NCI-H1930 (cell line): ENCODE measurements around the gene PALLD.

Experiments used
- DNase-seq, 2 experiments: peaks; one replicate each; lab custom pipeline; 2025; lab: John Stamatoyannopoulos, UW

Gene PALLD

DNA sequence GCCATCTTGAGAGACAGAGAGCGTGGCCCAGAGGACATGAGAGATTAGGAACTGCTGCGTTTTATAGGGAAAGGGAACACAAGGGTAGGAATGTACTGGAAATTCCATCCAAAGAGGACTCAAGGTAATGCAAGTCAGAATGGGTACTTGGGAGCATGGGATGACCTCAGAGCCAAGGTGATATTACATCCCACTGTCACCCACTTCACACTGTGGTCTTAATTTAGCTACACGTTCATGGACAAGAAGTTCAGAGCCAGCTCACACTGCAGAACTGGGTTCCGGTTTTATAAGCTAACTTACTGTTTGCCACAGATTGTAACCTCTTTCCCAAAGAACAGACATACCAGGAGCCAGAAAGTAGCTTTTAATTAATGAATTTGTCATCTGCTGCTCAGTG is 268.5 kb downstream of the PALLD start:
- no peak for DNase-seq

DNA sequence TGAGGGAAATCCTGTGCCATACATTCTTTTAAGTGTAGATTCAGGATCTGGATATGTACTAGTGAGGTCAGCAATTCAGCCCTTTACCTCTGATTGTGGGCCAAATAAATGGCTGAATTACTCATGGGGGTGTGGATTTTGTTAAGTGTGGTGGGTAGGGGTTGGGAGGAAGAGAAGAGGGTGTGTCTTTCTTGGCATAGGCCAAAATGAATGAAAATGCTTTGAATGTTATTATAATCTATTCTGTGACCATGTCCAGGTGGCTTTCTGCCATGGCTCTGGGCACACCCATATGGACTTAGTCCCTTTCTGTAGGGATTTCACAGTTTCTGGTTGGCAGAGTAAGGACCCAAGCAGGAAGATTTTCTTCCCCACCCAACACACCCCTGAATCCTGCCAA is 268.9 kb downstream of the PALLD start:
- DNase-seq, result no peak

DNA sequence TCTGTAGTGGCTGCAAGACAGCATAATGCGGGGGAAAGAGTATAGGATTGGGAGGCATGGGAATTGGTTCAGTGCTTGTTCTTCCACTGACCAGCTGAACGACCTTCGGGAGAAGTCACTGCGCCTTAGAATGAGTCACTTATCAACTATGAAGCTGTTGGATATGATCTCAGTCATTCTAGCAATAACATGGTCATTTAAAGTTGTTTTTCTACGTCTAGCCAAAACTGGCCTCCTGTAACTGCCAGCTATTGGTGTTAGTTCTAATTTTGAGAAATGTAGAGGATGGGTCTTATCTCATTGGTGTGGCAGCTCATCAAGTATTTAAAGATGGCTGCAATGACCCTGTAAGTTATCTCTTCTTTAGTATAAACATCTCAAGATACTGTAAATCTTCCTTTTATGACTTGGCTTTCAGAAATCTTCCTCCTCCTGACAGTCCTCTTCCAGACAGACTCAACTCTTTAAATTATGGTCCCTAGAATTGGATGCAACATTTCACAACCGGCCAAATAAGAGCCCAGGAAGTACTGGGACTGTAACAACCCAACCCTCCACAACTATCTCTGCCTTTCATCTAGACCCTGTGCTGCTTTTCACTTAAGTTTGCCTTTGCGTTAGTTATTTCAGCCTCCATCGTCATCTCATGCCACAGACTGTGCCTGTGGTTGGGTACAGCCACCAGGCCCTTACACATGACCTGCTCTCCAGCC is 269.9 kb downstream of the PALLD start:
- no peak for DNase-seq

DNA sequence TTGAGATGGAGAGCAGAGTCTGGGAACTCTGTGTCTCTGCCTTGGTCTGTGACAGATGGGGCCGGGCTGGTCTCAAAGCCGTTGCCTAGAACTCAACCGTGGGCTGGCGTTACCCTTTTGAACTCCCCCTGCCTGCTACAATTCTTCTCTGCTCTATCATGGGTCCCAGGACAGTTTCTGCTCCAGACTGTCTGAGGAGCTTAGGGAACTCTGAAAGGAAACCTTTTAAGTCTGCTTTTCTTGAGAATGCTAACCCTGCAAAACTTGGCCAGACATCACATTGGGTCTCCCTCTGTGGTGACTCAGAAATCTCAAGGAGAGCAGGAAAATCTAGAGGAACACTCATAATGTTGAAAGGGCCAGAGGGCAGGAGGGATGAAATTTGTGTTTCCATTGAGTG is 272.6 kb downstream of the PALLD start:
- DNase-seq, result no peak

DNA sequence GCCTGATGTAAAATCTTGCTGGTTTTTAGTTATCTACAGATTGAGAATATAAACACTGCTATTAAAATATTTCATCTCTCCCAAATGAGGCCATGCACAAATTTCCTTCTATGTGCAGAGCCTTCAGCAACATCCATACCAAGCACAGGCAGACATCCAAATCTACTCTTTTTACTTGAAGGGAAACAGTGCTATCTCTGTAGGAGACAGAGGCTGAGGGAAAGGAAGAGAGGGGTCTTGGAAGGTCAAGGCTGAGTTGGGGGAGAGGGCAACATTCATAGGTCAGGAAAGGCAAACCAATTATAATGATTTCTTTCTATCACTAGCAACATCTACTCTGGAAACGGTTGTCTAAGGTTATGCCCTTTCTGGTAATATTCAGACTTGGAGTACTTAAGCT is 273.0 kb downstream of the PALLD start:
- DNase-seq, result no peak

DNA sequence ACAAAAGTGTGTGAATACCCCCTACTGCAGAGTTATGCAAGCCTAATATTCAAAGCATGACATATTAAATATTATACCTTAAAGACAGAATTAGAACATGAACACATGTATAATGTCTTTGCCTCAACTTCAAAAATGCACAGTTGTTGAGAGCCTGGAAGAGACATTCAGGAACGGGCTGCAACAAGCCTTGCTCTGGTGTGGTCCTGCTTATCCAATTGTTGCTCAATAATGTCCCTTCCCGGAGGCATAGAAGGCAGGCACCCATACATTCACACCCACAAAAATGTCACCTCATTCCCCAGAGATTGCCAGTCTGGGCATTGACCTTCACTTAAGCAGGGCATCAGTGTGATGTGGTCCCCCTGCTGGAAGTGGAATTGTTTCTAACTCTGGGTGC is 274.4 kb downstream of the PALLD start:
- DNase-seq, result no peak

DNA sequence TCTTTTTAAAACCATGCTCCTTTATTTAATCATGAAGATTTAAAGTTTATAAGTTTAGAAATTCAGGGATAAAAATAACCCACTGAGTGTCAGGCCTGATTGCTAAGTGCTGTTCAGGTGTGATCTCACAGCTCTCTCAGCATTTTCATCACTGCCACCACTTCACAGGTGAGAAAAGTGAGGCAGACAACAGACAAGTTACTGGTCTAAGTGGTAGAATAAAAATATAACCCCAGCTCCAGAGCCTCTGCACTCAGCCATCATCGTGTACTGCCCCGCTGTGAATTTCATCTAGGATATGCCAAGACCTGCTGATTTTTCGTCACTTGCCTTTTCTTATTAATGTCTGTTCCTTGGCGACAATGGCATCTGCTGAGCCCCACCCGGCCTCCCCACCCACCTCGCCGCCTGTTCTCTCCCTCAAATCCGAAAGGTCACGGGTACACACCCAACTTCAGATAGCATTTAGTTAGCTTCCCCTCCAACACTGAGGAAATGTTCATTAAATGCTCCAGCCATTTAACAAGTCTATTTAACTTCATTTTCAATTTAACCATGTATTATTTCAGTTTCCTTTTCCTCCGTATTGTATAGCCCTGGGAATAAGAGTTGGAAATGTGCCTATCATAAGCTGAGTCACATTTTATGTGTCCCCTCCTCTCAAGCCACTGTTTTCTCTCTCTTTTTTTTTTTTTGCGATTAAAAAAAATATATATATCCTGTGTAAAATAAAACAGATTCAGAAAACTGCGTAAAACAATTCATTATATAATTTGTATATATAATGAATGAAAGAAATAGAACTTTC is 276.7 kb downstream of the PALLD start:
- no peak for DNase-seq

DNA sequence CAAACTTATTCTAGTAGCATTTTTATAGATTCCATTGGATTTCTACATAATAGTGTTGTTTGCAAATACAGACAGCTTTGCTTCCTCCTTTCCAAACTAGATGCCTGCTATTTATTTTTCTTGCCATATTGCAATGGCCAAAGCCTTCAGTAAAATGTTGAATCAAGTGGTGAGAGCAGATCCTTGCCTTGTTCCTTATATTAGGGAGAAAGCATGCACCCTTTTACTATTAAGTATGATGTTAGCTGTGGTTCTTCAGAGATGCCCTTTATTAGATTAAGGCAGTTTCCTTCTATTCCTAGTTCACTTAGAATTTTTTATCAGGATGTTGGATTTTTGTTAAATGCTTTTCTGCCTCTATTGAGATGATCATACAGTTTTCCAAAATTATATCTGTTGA is 279.5 kb downstream of the PALLD start:
- DNase-seq, result no peak

DNA sequence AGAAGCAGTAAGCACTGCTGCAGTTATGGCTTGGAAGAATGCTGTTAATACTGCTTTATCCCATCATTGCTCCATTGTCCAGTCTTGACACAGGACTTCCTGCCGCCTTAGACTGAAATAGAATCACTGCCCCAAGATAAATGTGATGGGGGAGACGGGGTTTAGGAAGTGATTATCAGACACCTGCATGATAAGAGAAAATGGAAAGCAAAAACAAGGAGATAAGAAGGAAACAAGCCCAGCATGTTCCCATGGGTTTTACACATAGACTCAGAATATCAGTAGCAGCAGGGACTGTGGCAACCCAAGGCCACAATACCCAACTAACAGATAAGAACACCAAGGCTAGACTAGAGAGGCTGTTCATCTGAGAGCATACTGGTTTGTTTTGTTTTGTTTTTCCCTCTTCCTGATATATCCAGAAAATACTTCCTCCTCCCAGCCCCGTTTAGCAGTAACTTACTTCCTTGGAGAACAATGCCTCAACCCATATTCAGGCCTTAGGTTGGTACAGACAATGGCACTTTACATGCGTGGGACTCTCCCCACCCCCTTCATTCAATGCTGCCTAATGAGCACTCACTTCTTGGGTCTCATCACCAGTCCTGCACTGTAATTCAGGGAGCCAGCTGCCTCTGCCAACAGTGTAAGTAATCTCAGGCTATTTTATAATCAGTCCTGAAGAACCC is 280.6 kb downstream of the PALLD start:
- DNase-seq, result no peak

DNA sequence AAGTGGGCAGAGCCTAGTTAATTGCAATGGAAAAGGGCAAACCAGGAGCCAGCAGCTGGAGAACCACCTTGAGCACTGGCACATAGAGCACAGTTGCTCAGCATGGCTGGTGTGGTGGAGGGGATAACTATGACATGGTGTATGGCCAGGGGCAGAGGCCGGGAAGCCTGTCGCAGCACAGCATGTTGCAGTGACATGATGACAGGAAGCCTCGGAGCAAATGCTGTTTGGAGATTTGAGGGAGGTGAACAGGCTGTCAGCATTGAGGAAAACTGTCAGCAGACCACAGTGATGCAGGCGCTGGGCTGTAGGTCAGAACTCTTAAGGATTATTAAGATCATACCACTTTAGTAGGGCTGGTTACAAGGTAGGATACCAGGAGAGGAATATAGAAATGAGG is 284.5 kb downstream of the PALLD start:
- no peak for DNase-seq

DNA sequence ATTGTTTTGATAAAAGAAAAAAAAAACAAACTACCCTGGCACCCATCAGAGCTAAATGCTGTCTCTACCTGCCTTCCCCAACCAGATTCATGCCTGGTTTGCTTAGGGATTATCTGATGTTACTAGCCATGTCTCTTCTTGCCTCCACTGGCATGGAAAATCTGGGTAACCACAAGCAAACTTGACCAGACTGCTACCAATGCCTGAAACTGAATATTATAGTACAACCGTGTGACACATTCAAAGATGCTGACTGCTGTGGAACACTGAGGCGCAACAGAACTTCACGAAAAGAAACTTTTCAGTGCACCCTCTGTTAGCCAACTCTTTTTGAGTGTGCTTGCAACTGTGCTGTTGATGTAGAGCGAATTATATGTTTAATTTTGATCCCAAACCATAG is 285.1 kb downstream of the PALLD start:
- DNase-seq, result no peak

DNA sequence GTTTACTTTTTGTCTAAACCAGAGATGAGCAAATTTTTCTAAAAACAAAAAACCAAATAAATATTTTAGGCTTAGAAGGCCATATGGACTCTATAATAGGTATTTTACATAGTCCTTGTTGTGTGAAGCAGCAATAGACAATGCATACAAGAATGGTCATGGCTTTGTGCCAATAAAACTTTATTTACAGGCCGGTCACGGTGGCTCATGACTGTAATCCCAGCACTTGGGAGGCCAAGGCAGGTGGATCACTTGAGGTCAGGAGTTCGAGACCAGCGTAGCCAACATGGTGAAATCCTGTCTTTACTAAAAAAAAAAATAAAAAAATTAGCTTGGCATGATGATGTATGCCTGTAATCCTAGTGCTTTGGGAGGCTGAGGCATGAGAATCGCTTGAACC is 285.6 kb downstream of the PALLD start:
- no peak for DNase-seq

DNA sequence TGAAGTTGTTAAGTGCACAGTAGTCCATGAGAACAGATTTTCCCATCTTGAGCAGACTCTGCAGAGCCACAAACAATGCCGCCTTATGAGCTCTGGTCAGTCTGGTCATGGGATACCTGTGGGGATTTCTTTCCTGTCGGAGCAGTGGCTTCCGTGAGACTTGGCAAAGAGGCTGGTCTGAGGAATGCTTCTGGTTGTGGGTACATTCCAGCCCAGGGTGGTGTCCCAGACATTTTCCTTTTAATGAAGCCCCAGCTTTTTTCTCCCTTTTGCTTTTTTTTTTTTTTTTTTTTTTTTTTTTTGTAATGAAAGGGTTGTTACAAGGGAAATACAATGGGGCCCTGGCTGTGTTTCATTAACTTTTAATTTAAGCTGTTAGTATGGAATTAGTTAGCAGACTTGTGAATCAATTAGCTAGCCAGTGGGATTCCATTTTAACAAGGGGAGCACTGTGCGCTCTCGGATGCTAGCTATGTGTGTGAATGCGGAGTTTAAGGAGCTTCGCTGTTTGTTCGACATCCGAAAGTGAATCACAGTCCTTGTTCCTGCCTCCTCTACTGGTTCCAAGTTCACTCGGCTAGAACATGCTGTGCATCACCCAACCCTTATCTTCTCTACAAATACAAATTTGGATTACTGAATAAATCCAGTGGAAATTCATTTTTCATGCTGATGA is 288.1 kb downstream of the PALLD start:
- no peak for DNase-seq

DNA sequence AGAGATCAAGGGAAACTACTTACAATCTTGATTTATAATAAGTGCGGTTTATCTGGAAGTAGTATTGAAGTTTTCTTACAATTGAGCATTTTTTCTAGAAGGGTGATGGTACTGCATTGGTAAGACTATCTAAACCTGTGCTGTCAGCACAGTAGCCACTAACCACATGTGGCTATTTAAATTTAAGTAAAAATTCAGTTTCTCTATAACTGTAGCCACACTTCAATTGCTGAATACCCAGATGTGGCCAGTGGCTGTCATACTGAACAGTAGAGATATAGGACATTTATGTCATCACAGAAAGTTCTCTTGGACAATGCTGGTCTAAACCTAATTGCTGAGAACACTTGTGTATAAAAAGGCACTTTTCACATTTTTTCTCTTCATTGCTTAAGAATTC is 290.5 kb downstream of the PALLD start:
- no peak for DNase-seq

DNA sequence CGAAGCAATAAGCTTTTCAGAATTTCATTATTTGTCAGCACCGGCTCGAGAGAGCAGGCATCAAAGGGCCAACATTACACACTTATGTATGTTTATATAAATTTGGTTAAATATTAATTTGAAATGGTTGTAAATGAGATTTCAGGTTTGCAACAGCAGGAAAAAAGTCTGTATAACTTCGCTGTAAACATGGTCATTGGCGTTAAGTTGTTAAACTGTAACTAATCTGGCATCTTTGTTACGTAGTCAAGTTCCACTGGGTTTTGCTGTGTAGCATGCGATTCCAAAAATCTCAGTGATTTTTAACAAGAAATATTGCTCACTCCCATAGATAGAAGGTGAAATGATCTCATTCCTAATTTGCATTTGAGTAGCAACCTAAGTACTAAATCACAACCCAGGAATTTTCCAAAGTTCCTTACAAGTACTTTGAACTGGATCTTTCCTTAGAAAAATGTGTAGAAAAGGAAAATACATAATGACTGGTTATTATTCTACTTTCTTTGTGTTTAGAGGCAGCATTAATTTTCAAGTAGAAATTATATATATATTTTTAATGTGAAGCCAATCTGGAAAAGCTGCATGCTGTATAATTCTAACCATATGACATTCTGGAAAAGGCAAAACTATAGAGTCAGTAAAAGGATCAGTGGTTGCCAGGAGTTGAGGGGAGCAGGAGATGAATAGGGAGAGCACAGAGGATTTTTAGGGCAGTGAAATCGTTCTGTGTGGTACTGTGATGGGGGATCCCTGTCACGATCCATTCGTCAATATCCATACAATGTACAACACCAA is 291.1 kb downstream of the PALLD start:
- no peak for DNase-seq

DNA sequence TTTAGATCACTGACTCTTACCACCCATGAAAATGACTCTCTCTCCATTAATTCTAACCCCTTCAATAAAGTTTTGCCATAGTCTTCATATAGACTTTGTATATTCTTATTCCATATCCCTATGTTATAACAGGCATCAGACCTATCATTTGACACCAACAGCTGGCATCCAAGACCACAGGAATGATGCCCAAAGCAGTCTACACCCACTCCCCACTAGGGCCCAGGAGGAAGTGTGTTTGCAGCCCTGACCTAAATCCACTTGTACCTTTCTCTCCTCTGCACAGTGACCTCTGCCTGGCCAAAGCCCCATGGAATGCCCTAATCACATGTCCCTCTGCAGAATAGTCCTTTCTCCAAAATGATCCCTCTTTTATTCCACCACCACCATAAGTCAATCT is 294.0 kb downstream of the PALLD start:
- DNase-seq, result no peak

DNA sequence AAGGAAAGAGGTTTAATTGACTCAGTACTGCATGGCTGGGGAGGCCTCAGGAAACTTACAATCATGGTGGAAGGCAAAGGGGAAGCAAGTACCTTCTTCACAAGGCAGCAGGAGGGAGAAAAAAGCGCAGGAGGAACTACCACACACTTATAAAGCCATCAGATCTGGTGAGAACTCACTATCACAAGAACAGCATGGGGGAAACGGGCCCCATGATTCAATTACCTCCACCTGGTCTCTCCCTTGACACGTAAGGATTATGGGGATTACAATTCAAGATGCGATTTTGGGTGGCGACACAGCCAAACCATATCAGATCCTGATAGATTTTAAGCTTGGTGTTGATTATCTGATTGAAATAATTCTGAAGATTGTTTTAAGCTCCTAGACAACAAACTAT is 294.5 kb downstream of the PALLD start:
- no peak for DNase-seq

DNA sequence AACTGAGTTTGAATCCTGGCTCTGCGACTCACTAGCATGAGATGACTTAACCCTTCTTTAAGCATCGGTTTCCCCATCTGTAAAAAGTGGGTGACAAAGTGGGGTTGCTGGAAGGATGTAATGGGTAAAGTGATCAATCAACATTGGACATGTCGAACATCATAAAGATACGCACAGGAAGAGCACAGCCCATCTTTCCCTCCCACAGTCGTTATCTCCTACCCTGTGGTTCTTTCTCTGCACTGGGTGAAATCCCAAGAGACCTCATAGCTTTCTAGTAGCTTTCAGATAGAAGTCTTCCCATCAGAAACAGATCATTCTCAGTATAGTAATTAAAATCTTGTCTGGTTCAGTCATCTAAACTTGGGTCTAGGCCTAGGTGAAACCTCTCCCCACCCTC is 296.7 kb downstream of the PALLD start:
- no peak for DNase-seq

DNA sequence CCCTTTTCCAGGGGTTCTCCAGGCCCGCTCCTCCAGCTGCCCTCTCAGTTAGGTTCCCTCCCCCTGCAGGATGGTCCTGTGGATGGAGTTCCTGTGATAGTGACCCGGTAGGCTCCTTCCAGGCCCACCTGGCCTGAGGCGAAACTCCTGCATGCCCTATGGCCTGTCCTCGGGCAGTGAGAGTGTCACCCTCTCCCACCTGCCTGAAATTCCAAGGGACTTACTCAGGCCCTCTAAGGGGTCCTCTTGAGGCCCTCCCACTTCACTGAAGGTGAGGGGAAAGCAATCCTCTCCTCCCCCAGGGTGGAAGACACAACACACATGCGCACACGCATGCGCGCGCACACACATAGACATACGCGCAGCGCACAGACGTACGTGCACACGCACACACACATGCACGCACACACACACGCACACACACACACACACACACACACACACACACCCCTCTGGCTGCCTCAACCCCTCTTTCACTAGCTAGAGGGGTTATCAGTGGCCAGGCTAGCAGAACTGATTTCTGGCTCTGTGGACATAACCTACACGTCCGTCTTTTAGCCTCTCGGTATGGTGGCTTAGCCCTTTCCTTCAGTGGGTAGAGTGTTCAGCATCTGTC is 297.3 kb downstream of the PALLD start:
- DNase-seq, result no peak

DNA sequence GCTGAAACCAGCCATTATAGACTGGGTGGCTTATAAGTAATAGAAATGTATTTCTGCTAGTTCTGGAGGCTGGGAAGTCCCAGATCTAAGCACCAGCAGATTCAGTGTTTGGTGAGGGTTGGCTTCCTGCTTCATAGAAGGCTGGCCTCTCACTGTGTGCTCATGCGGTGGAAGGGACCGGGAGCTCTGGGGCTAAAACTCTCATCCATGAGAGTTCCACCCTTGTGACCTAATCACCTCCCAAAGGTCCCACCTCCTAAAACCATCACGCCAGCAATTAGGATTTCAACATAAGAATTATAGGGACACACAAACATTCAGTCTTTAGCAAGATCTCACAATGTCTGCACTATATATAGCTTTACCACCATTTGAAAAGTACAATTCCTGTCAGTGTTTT is 298.0 kb downstream of the PALLD start:
- no peak for DNase-seq

DNA sequence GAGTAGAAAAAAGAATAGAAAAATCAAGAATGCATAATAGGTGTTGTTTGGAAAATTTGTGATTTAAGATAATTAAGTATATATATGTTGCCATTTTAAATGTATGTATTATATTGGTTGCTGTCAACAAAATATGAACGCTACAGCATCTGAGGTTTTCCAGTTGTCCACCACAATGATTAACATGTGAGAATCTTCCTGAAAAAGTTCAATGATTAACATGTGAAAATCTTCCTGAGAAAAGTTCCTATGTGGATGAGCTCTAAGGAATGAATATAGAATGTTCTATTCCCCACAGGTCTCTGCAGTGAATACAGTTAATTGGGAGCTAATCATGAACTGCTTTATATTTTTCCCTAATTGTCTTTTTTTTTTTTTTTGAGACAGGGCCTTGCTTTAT is 298.5 kb downstream of the PALLD start:
- DNase-seq, result no peak
